Endothelial cell of umbilical vein (primary cell): ENCODE measurements around the gene NUCKS1. TPM values are rescaled to one million over a fixed set of nuclear protein-coding genes. Genes with fewer than 3 reads are reported as not detected.

Experiments
- BruUV-seq: library from RNA; stranded (reverse); fragments of 400-500 nt; replicated peaks from 2 replicates; lab custom pipeline; 2021; lab: Mats Ljungman, UMichigan
- CTCF ChIA-PET: fragments of 300-600, 350-600 bp; sonication (Branson Sonifier 250); formaldehyde crosslinking; loops from one replicate; lab custom pipeline; 2021; ENCODE audit warnings: antibody characterized with exemption, inconsistent platforms; lab: Charles Lee
- POLR2A ChIA-PET: fragments of 300-600, 350-600 bp; sonication (Branson Sonifier 250); formaldehyde crosslinking; loops from one replicate; lab custom pipeline; 2021; ENCODE audit warnings: antibody characterized with exemption, inconsistent platforms; lab: Charles Lee
- DNase-seq: peaks from one replicate; pipeline ENCODE4 v3.0.0-alpha.2; 2011; ENCODE audit warnings: low read depth, low spot score
- FAIRE-seq: peaks from 2 replicates; lab custom pipeline; 2011; peaks lifted over from hg19 to GRCh38; lab: Jason Lieb, UNC
- H2AFZ ChIP-seq: 2 replicates; pipeline ENCODE4 v1.6.0; 2012; ENCODE audit warnings: low read depth, low read length, control low read depth, inconsistent platforms
- H3K27ac ChIP-seq: 2 replicates; pipeline ENCODE4 v1.5.1; 2011; ENCODE audit warnings: low read depth, mild to moderate bottlenecking, control low read depth, low read length, moderate library complexity; ENCODE audit not compliant: insufficient read depth
- H3K27me3 ChIP-seq, 2 experiments: 2 replicates each; pipeline versions ENCODE4 v1.6.0 to v1.6.1; 2011; ENCODE audit warnings: low read length in 2 of 2, mixed read lengths in 1 of 2; ENCODE audit not compliant: control insufficient read depth in 2 of 2, insufficient read depth in 2 of 2
- H3K36me3 ChIP-seq, 2 experiments: 2 replicates in 1 of 2; 3 replicates in 1 of 2; pipeline ENCODE4 v1.5.1; 2011; ENCODE audit warnings: low read length in 2 of 2, mild to moderate bottlenecking in 1 of 2, moderate library complexity in 1 of 2; ENCODE audit not compliant: control insufficient read depth in 2 of 2, insufficient read depth in 2 of 2; ENCODE audit errors: extremely low read depth in 1 of 2
- H3K4me1 ChIP-seq: 3 replicates; pipeline ENCODE4 v1.5.1; 2011; ENCODE audit warnings: mild to moderate bottlenecking, low read length; ENCODE audit not compliant: control insufficient read depth, insufficient read depth; ENCODE audit errors: extremely low read depth
- H3K4me2 ChIP-seq: 2 replicates; pipeline ENCODE4 v1.6.1; 2011; ENCODE audit warnings: low read length, control low read depth, mixed read lengths; ENCODE audit not compliant: insufficient read depth
- H3K4me3 ChIP-seq, 3 experiments: fragments of 200-600 bp in 1 of 3; sonication (generic), shearing (Covaris generic) in 1 of 3; replicated peaks in 1 of 3; 2 replicates each; pipeline ENCODE4 v1.5.1; 2011 to 2016; ENCODE audit warnings: control low read depth in 3 of 3, low read length in 3 of 3, mild to moderate bottlenecking in 2 of 3, inconsistent platforms in 1 of 3, low read depth in 1 of 3, moderate library complexity in 1 of 3; ENCODE audit not compliant: insufficient read depth in 1 of 3
- H3K79me2 ChIP-seq: 2 replicates; pipeline ENCODE4 v1.6.0; 2012; ENCODE audit warnings: low read length, inconsistent platforms; ENCODE audit not compliant: control insufficient read depth, insufficient read depth
- H3K9ac ChIP-seq: replicated peaks from 2 replicates; pipeline ENCODE3; 2011; ENCODE audit warnings: low read length, control low read depth; ENCODE audit not compliant: insufficient read depth; ENCODE audit errors: extremely low read depth
- H3K9me1 ChIP-seq: replicated peaks from 3 replicates; pipeline ENCODE4 v1.6.0; 2011; ENCODE audit warnings: mild to moderate bottlenecking, low read length; ENCODE audit not compliant: control insufficient read depth, insufficient read depth; ENCODE audit errors: extremely low read depth
- H3K9me3 ChIP-seq: replicated peaks from 2 replicates; pipeline ENCODE4 v1.5.1; 2012; ENCODE audit warnings: low read length, inconsistent platforms; ENCODE audit not compliant: control insufficient read depth, insufficient read depth
- H4K20me1 ChIP-seq: replicated peaks from 2 replicates; pipeline ENCODE3; 2011; ENCODE audit warnings: mild to moderate bottlenecking, low read length; ENCODE audit not compliant: control insufficient read depth, insufficient read depth; ENCODE audit errors: extremely low read depth
- CTCF ChIP-seq, 2 donors: IDR thresholded peaks; 1 replicate in 1 of 2; 2 replicates in 1 of 2; pipeline ENCODE4 v1.5.1; 2011; ENCODE audit warnings: low read length in 2 of 2, mild to moderate bottlenecking in 2 of 2, moderate library complexity in 2 of 2, control low read depth in 1 of 2, inconsistent platforms in 1 of 2, low read depth in 1 of 2; ENCODE audit not compliant: insufficient read depth in 1 of 2; ENCODE audit errors: extremely low read depth in 1 of 2
- EZH2 ChIP-seq: IDR thresholded peaks from 2 replicates; pipeline ENCODE4 v1.6.1; 2012; ENCODE audit warnings: borderline replicate concordance, low read depth, mild to moderate bottlenecking, moderate library complexity, low read length, inconsistent platforms; ENCODE audit not compliant: severe bottlenecking
- FOS ChIP-seq: IDR thresholded peaks from 2 replicates; pipeline ENCODE4 v1.6.1; 2011; ENCODE audit warnings: mild to moderate bottlenecking, low read length, moderate library complexity, borderline replicate concordance; ENCODE audit not compliant: insufficient read depth
- GATA2 ChIP-seq: IDR thresholded peaks from 2 replicates; pipeline ENCODE4 v1.7.0; 2011; ENCODE audit warnings: low read depth, mild to moderate bottlenecking, moderate library complexity, mixed read lengths, low read length; ENCODE audit not compliant: insufficient read length, insufficient read depth
- JUN ChIP-seq: IDR thresholded peaks from 2 replicates; pipeline ENCODE4 v1.6.1; 2011; ENCODE audit warnings: borderline replicate concordance, low read depth; ENCODE audit not compliant: insufficient read length, insufficient read depth
- MYC ChIP-seq: IDR thresholded peaks from one replicate; pipeline ENCODE4 v1.6.1; 2011; ENCODE audit warnings: mild to moderate bottlenecking, low read depth, low read length
- POLR2A ChIP-seq: IDR thresholded peaks from 2 replicates; pipeline ENCODE4 v1.6.1; 2012; ENCODE audit warnings: low read depth, mild to moderate bottlenecking, control low read depth, low read length
- POLR2AphosphoS5 ChIP-seq: IDR thresholded peaks from 2 replicates; pipeline ENCODE4 v1.6.1; 2012; ENCODE audit warnings: low read depth, mild to moderate bottlenecking, control low read depth, low read length, moderate library complexity; ENCODE audit not compliant: insufficient read depth
- dilution Hi-C: fragments of 300-500 bp; cut with MboI; formaldehyde crosslinking; loops from one replicate; pipeline ENCODE4 v1.15.0; 2019; ENCODE audit warnings: low sequenced_read_pairs; ENCODE audit not compliant: extremely low pct_ligation_motif_present
- intact Hi-C: fragments of 100-400 bp; cut with micrococcal nuclease; formaldehyde crosslinking; loops from one replicate; pipeline ENCODE4 v1.10.0; 2022
- polyA plus RNA-seq, 4 experiments: library from polyadenylated mRNA; depleted of rRNA in 3 of 4; stranded (reverse) in 3 of 4; unstranded in 1 of 4; fragments of >200 nt; gene quantifications; 2 replicates each; pipeline versions ENCODE4 v1.2.1 to v1.2.3, GENCODE V29; 2011 to 2012; ENCODE audit warnings: missing spikeins in 1 of 4
- total RNA-seq: library from RNA; stranded (reverse); gene quantifications from 2 replicates; pipeline ENCODE4 v1.2.3, GENCODE V29; 2021
- TF ChIP-seq, protein P1 (sequence below): IDR thresholded peaks from 2 replicates; pipeline ENCODE4 v1.6.1; 2011; ENCODE audit not compliant: insufficient read depth, insufficient read length

Gene NUCKS1
- total and polyA plus RNA-seq, 2 donors (not counting 3 experiments of a cell fraction or from before 2014, with no cell fraction given): 53.7 to 282 TPM

GRCh38 chr1:205688171-205689080, 61.6 kb downstream of the NUCKS1 start:
- TF ChIP-seq, protein P1, sequence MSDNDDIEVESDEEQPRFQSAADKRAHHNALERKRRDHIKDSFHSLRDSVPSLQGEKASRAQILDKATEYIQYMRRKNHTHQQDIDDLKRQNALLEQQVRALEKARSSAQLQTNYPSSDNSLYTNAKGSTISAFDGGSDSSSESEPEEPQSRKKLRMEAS: no peak
- TF ChIP-seq POLR2AphosphoS5 (no peak), POLR2A (no peak), JUN (no peak), GATA2 (no peak), CTCF (IDR thresholded peaks at IDR 0.05; ENCODE audit: extremely low read depth in 1 of 2, insufficient read depth in 1 of 2, low read depth in 1 of 2, low read length in 2 of 2) (no peak), EZH2 (no peak), MYC (no peak), FOS (no peak)

More at GRCh38 chr1:205688171-205689080, 61.6 kb downstream of the NUCKS1 start:
- Histone ChIP-seq H3K9ac (no peak overlapping the region), H3K36me3 (no peaks in the 10 kb centered on the region), H3K9me3 (no peaks in the 10 kb centered on the region), H3K4me2 (no peak overlapping the region), H3K4me3 (no peak overlapping the region), H4K20me1 (no peaks in the 10 kb centered on the region), H3K27ac (no peak overlapping the region), H2AFZ (no peak overlapping the region), H3K9me1 (no peaks in the 10 kb centered on the region), H3K27me3 (peaks cover 0 to 2% of the 10 kb centered on the region in 2 experiments), H3K79me2 (no peaks in the 10 kb centered on the region), H3K4me1 (no peaks in the 10 kb centered on the region)
- POLR2A ChIA-PET: interaction anchor here (0.6 kb wide), 1 partner anchor 10 kb away, joined by 3 read pairs; no protein-coding TSS in a partner anchor
- DNase-seq (no peak), FAIRE-seq (no peak)
- no TSS peak for BruUV-seq
- dilution Hi-C loops: no loop called here
- intact Hi-C loops: no loop called here
- CTCF ChIA-PET: interaction anchor here (0.6 to 3.8 kb wide), 6 partner anchors 10 to 30 kb away, joined by 3 to 20 read pairs (median 5); no protein-coding TSS in a partner anchor
